ENCODE measurements around the gene RBFOX1.

DNA sequence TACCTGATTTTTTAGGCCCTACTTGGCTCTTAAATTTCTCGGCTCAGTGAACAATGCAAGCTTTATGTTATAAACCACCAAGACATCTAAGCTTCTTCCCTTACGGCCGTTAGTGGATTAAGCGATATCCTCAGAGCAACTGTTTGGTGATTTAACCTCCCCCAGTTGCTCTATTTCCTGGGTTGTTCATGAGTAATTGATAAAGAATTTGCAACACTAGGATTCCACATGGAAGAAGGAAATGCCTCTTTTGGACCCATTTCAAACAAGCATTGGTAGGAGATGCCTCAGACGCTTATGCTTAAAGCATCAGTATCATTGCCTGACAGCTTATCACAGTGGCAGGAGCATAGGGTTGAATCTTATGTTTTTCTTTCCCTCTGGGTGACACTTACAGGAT lies 65.3 kb downstream of the RBFOX1 start:
- no peak for TF ChIP-seq EZH2 (IDR thresholded peaks at IDR 0.05; ENCODE audit: borderline replicate concordance, low read length)
- no peak for TF ChIP-seq CTCF (IDR thresholded peaks at IDR 0.05; ENCODE audit: low read length)

All from OCI-LY1 (cell line).